ENCODE data around the gene PPY.

DNA sequence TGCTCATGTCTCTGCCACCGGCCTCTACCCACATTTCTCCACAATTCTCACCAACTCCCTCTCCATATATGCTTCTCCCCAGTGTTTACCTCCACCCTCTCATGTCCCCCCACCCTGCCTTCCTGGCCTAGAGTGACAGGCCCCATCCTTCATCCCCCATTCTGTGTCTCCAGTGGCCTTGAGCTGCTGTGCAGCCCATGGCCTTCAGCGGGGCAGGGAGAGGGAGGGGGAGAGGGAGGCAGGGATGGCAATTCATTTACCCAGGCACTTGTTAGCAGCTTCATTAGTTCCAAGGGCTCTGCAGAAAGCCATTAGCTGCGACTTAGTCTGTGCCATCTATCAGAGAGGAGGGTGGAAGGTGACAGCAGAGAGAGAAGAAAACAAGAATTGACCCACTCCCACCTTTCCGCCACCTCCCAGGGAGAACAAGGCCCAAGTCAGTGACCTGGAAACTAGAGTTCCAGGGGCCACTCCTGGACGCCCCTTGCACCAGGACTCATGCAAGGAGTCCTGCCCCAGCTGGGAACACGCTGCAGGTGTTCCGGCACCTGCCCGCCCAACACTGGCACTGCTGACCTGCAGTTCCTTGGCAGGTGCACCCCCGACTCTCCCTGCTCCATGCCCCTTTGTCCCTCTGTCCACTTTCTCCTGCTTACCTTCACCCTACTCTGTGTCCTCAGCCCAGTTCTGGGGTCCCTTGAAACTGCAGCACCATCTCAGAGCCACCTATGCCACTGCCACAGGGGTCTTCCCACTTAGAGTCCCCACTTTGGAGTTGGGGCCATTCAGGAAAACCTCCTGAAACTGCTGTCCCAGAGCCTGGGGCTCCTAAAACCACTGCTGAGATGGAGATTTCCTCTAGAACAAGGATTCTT lies 34.9 kb upstream of the PPY start:
- TF ChIP-seq, protein P1, sequence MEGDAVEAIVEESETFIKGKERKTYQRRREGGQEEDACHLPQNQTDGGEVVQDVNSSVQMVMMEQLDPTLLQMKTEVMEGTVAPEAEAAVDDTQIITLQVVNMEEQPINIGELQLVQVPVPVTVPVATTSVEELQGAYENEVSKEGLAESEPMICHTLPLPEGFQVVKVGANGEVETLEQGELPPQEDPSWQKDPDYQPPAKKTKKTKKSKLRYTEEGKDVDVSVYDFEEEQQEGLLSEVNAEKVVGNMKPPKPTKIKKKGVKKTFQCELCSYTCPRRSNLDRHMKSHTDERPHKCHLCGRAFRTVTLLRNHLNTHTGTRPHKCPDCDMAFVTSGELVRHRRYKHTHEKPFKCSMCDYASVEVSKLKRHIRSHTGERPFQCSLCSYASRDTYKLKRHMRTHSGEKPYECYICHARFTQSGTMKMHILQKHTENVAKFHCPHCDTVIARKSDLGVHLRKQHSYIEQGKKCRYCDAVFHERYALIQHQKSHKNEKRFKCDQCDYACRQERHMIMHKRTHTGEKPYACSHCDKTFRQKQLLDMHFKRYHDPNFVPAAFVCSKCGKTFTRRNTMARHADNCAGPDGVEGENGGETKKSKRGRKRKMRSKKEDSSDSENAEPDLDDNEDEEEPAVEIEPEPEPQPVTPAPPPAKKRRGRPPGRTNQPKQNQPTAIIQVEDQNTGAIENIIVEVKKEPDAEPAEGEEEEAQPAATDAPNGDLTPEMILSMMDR (IDR thresholded peaks at IDR 0.05): no peak
- TF ChIP-seq POLR2A (IDR thresholded peaks at IDR 0.05) (no peak), POLR2AphosphoS5 (IDR thresholded peaks at IDR 0.05) (no peak)
